HG03342 (cell line): ENCODE data around the gene DNAI7.
A peak's percentile ranks its signal among the peaks of the same experiment; 100 is the strongest.

Source experiments
- ATAC-seq: cut with Tn5 transposase; IDR thresholded peaks from one replicate; pipeline ENCODE4 v1.9.1; 2021; ENCODE audit warnings: mild to moderate bottlenecking, moderate library complexity; ENCODE audit not compliant: unreplicated experiment

Gene DNAI7, protein sequence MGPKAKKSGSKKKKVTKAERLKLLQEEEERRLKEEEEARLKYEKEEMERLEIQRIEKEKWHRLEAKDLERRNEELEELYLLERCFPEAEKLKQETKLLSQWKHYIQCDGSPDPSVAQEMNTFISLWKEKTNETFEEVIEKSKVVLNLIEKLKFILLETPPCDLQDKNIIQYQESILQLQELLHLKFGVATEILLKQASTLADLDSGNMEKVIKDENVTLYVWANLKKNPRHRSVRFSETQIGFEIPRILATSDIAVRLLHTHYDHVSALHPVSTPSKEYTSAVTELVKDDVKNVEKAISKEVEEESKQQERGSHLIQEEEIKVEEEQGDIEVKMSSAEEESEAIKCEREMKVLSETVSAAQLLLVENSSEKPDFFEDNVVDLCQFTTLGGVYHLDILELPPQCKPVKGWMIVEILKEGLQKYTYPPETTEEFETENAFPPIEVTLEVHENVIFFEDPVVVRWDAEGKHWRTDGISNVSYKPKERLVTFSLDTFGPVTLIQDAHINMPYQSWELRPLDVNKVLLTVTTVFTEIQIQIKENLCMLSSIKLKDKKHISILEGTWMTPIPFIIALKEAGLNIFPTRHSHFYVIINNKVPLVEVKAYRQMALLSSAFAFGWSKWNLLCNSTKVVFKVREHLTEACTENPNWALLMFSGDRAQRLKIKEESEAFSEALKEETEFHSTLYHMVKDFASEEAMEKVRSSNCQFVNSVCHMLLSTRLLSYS

DNA sequence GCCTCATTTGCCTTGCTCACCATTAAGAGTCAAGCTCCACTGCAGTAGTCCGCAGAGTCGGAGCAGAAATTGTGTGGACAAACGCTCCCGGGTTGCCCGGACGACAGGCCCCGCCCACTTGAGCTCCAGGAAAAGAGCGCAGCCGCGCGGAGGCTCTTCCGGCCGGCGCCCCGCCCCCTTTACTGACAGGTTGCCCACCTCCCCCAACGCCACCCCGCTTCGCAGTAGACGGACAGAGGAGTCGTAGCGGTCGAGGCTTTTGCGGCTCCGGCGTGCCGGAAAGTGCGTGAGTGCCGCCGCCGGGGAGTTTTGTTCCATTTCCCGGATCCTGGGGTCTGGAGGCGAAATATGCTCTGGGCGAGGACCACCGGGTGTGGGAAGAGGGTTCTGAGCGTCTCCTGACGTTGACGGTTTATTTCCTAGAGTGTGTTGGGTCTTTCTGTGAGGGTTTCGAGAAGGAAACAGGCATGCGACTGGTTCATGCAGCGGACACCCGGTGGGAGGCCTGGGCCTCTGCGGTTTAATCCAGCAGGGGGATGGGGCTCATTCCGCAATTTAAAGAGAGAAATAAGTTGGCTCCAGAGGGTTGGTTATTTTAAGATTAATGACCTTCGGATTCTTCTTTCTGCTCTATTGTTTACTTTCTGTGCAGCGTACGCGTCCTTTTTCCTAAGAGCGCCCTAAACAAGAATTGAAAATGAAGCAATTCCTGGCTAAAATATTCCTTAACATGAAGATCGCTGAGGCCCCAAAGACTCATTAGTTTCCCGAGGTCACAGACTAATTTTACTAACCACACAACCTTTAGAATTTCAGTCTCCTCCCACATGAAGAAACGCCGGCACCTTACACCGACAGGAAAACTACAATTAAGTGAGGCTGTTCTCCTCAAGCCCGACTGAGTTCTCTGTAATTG is at the start of gene DNAI7, which contains the start of gene ETFRF1:
TSS of gene DNAI7 (minus strand) at position 105 of the 916 bp plus-strand sequence. CDS start at position 23, 82 bp downstream.
TSS of gene ETFRF1 (plus strand) at position 182 of the 916 bp plus-strand sequence. CDS start 8,720 bp downstream, outside the sequence.
- ATAC-seq, result peak; percentile 96

DNA sequence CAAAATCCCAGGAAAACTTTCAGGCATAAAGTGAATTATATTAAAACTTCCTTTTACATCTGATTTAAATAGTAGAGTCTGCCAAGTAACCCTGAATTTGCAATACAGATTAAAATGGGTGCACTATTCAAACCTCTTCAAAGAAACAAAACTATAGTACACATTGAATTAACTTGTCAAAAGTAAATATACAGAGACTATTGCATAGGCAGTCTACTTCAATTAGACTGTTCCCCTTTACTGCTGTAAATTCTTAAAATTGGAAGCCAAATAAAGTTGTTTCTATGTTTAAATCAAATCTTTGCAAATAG is 48.7 kb upstream of the DNAI7 start:
- ATAC-seq, result no peak

DNA sequence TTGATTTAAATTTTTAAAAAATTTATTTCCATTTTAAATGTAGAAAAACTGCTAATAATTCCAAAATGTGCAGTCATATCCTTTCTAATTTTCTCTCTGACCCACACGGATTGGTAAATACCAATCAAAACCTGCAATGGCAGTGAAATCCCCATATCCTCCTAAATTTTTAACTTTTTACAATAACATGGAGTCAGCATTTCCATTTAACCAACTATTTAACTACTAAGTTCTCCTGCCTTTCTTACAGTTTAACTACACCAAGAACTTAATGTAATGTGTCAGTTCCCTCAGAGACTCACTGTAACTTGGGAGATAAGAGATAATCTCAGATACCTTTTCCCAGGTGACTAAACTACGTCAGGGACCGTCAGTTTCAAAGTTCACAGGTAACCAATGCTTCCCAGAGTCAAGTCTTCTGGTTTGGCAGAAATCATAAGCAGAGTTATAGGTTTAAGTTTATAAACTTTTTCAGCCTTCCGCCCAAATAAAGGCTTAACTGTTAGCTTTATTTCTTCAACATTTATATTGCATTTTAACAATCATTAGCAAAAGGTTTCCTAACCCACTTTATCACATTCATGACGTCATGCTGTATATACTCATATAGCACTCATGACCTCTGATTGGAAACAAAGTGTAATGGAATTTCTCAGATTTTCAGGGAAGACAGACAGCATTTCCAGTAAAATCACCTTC is 48.2 kb upstream of the DNAI7 start:
- no peak for ATAC-seq

DNA sequence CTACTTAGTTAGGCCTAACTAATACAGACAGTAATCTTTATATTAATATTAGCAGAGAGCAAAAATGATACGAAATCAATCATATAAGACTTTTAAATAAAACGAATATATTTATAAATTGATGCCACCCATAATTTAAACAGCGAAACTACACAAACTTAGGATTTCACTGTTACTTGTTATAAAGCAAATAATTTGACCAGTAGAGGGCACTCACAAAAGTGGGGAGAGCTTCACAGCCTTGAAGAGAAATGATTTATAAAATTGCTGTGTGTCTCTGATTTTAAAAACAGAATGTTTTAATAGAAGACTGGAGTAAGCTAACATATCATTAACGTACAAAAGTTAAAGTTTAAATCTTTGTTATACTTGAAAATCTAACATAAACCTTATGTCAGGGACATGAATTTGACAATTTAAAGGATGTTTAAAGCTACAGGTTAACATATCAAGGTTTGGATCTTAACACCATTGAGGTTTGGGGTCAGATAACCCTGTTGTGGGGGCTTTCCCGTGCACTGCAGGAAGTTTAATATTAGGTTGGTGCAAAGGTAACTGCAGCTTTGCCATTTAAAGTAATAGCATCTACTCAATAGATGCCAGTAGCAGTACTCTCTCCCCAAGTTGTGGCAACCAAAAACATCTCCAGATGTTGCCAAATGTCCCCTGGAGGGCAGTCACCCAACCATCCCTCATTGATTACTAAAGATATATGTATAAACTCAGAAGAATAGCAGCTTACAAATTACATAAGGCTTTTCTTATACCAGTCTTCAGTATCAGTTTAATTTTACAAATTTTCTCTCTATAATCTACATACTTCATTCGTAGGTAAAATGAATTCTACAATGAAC is 46.4 kb upstream of the DNAI7 start:
- ATAC-seq, result peak; percentile 58

DNA sequence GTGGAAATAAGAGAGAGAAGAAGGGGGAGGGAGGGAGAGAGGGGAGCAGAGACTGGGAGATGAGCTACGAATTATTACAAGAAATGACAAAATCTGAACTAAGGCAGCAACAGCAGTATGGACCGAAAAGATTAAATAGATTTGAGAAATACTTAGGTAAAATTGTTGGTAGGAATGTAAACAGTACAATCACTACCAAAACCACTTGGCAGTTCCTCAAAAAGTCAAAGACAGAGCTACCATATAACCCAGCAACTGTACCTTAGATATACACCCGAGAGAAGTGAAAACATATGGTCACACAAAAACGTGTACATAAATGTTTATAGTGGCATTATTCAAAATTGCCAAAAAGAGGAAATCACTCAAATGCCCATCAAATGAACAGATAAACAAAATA is 41.7 kb upstream of the DNAI7 start:
- no peak for ATAC-seq

DNA sequence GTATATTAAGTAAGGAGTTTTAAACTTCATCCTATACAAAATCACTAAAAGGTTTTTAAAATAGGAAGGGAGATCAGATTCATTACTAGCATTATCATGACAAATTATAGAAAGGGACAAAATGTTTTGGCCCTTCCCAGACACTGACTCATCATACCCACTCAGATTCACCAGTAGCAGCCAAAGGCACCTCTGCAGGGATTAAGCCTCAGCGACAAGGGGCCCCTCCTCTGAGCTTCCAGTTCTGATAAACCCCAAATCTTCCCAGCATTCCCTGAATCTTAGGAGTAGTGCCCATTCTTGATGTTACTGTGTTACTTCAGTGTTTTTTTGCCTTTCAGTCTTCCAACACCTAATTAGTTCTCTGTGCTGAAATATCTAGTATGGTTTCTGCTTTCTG is 41.2 kb upstream of the DNAI7 start:
- no peak for ATAC-seq

DNA sequence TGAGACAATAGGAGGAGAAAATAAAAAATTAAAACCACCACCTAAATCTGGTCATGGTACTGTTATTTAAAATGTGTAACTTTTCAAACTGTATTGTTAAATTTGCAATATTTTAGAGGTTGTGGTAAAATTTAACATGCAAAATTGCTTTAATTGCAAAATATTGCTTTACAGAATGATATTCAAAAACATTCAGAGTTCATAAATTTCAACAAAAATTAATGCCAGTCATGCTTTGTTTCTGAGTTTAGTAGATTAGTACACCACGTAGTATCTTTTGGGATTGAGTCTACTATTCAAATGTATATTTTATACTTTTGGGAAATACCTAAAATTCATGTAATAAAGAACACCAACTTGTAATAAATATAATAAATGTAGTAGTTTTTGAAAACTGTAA is 18.4 kb upstream of the DNAI7 start:
- ATAC-seq, result no peak

DNA sequence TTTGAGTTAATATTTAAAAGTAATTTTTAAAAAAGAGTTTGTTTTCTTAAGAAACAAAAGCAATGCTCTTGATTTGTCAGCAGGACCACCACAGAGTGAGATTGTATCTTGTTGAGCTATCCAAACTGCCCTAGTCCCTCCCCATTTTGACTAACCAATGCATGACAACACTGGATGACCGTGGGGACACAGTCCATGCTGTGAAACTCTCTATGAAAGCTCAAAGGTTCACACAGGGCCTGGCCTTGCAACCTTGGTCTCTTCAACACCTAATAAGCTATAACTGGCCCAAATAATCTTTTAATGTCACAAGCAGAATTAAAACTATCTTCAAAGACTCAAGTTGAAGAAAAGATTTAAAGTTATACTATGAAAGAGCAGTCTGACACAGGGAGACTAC is 13.6 kb upstream of the DNAI7 start:
- ATAC-seq, result no peak

DNA sequence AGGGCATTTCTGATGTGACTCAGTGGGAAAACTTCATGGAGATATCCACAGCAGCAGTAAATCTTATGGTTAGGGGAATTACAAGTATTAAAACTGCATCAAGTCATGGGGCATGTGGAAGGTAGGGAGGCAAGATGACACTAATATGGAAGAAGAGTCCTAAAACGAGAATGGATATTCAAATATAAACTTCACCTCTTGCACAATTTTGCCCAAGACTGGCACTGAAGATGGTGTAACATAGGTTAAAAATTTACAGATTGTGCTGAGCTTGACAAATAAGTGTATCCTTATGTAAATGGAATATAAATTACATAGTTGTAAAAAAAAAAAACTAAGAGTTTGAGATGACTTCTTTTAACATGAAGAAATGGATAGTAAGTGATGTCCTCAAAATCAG is 12.9 kb upstream of the DNAI7 start:
- ATAC-seq, result no peak

DNA sequence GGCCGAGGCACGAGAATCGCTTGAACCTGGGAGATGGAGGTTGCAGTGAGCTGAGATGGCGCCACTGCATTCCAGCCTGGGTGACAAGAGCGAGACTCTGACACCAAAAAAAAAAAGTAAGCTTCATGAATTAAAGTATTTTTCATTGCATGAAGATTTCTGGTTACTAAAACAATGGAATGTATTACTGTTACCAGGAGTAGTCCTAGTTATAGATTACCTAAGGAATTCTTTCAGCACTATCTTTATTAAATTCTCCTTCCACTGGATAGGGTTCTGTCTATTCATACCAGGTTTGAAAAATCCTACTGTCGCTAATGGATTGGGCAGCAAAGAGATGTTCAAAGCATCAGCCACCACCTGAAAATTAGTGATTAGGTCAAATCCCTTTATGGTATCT is 12.5 kb upstream of the DNAI7 start:
- ATAC-seq, result no peak

DNA sequence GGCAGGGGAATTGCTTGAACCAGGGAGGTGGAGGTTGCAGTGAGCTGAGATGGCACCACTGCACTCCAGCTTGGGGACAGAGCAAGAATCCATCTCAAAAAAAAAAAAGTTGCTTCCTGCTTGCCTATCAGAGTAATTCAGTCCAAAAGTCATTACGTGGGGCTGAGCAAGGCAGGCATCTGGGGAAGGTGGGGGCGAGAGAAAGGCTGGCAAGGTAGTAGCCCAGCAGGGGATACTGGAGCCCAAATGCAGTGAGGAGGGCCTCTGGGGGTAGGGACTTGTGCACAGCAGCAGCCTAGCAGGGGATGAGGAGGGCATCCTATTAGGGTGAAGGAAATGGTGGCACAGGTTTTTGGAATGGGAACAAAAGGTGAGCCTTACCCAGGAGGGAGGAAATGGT is 7.2 kb upstream of the DNAI7 start:
- no peak for ATAC-seq

DNA sequence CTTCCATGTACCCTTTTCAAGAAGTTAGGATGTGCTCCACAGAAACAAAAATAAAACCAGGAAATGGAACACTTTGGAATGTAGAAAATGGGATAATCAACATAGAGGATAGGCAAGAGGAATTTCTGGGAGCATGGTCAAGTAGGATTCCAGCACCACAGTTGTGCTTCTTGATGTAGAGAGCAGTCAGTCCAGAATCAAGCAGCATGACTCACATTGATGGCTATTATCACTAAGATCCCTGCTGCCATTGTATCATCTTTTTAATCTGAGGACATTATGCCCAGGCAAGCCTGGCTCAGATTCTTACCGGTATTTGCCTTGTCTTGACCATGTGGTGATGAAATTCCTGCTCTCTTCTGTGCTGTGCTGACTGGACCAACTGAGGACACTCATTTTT is 5.7 kb upstream of the DNAI7 start:
- ATAC-seq, result no peak

DNA sequence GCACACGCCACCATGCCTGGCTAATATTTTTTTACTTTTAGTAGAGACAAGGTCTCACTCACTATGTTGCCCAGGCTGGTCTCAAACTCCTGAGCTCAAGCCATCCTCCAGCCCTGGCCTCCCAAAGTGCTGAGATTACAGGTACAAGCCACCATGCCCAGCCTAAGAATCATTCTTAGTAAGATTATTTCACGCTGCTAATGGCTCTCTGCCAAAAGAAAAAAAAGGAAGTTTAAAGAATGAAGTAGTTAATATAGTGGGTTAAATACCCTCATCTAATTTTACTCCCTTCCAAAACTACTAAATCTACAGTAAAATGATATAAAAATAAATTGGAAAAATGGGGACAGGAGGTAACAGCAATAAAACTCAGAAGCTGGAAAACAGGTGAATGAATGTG is 2.6 kb upstream of the DNAI7 start:
- no peak for ATAC-seq

DNA sequence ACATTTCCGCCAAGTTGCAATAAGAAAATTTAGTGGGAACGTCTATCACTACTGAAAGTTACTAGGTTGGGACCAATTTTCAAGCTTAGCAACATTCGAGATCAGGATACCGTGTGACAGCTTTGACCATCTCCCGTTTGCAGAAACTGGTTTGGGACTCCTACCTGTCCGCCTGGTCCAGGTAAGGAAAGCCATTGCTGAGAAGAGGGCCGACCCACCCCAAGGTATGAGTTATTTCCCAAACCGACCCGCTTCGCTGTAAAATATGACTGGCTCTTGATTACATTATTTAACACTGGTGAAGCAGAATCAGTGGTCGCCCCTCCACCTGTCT is 271 bp downstream of the DNAI7 start:
- no peak for ATAC-seq

DNA sequence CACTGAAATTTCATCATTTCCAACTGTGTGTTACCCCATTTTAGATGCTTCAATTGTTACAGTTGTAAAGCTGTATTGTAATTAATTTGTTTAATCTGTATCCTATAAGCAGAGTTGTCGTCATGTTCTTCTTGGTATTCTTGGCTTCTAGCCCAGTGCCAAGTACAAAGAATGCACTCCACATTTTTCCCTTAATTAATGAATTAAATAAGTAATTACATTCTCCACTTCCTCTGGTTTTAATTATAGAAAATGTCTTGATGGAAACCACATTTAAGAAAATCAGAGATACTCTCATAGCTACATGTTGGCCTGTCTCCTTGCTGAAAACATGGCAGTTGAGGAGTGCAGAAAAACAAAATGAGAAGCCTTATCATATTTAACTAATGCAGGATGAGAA is 746 bp downstream of the DNAI7 start:
- no peak for ATAC-seq

DNA sequence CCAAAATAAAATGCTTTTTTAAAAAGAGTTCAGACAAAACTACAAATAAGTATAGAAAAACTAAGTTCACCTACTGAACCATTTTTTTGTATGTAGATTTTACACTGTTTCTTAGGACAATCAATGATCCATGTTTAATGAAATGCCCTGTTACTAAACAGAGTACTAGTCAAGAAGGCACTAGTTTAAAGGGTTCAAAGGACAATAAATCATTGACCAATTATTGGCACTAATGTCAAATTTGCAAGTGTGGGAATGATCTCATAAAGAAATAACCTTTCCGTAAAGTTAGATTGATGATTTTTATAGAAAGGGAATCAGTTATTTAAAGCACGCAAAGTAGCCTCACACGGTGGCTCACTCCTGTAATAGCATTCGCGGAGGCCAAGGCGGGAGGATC is 4.2 kb downstream of the DNAI7 start:
- no peak for ATAC-seq

DNA sequence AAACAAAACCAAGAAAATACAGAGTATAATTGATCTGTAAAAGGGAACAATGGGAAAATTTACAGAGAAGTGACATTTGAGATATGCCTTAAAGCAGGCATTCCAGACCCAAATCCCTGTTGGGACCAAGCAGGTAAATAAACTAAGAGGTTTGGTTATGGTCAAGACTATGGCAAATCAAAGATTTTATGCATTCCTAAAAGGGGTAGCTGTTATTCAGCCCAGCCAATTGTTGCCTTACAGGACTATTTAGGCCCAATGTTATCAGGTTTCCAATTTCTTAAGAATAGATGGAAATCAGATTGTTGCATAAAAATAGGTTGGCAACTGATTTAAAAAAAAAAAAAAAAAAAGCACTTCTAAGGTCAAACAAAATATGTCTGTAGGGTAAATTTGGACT is 5.3 kb downstream of the DNAI7 start:
- ATAC-seq, result no peak

DNA sequence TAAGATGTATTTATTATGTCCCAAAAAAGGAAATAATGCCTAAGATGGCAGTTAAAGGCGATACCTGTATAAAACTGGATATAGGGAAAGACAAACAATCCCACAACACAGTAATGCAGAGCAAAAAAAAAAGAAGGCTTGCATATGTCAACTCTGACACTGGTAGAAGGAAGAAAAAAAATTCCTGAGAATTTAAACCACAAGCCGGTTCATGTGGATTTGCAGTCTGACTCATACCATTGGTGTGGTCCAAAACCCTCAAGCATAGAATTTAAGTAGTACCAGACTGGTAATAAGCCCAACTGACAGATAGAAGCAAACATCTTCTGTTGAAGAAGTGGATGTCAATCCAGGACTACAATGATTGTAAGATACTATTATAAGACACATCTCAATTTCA is 7.2 kb downstream of the DNAI7 start:
- no peak for ATAC-seq

DNA sequence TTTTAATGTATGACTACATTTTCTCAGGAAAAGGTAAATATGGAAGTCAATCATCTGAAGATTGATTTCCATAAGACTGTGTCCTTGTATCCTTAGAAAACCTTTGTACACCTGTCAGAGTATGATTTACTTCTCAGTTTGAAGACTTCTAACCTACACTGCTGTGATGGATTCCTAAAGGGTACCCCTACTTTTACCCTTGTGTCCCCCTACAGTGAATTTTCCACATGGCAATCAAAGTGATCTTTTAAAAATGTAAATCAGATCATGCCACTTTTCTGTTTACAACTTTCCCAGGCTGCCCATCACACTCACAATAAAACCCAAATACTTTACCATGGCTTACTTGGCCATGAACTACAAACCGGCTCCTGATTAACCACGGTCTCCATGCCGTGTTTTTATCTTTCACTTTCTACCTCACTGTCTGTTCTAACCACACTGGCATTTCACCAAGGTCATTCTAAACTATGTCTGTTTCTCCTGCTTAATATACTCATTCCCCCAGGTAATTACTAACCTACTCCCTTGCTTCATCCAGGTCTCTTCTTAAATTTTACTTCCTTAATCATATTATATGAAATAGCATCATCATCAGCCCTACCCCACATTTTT is 8.1 kb downstream of the DNAI7 start:
- ATAC-seq, result peak; percentile 88
